Measurements from ENCODE around the gene SSNA1.

The SSNA1 gene

DNA sequence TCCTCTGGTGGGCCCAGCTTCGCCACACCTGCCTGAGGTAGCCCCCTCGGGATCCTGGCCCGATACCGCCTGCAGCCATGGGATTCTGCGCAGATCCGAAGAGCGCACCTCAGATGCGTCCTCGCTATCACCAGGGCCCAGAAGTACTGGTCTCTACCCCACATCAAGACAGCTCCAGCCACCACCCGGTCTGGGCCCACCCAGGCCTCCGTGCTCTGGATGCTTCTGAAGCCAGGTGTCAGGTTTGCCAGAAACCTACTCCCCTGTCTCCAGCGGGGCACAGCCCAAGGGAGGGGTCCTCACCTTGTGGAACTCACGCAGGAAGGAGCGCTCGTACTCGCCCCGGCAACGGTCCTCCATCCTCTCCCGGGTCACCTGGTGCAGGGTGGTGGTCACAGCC, 2.6 kb upstream of the SSNA1 start:
- no peak for DNase-seq

DNA sequence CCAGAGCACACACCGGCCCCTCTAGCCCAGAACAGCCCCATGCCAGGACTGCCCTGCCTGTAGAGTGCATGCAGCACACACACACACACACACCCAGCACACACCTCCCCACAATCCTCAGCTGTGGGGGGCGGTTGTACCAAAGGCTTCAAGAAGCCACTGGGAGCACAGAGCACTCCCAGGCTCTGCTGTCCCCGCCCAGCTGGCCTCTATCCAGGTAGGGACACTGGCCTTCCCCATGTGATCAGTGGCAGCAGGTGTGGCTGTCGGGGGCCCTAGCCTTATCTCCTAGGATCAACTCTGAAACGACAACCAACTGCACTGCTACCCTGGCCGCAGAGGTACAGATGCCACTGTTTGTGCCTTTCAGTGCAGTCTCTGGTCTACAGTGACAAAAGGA, 2.1 kb upstream of the SSNA1 start:
- no peak for DNase-seq

GRCh38 chr9:137187386-137187785, 1.1 kb upstream of the SSNA1 start:
- DNase-seq = no peak

DNA sequence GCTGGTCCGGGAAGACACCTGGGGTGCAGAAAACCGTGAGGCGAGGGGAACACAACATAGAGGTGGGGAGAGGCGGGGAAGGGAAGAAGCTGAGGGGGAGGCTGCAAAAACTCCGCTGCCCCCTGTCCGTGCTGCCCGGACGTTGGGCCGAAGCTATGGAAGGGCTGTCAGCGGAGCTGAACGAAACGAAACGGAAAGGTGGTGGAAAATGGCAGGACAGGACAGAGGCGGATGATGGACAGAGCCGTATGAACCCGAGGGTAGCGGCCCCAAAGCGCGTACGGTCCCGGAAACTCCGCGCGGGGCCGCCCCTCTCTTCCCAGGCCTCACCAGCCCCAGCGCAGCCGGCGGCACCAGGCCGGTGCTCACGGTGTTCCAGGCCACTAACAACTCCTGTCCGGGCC, 388 bp upstream of the SSNA1 start:
- no peak for DNase-seq

- no peak for DNase-seq
Measured at GRCh38 chr9:137189297-137190295, 1.1 kb downstream of the SSNA1 start.

GRCh38 chr9:137190315-137190856, 1.9 kb downstream of the SSNA1 start:
- DNase-seq = no peak

- no peak for DNase-seq
Measured at GRCh38 chr9:137191245-137191644, 2.8 kb downstream of the SSNA1 start.

DNA sequence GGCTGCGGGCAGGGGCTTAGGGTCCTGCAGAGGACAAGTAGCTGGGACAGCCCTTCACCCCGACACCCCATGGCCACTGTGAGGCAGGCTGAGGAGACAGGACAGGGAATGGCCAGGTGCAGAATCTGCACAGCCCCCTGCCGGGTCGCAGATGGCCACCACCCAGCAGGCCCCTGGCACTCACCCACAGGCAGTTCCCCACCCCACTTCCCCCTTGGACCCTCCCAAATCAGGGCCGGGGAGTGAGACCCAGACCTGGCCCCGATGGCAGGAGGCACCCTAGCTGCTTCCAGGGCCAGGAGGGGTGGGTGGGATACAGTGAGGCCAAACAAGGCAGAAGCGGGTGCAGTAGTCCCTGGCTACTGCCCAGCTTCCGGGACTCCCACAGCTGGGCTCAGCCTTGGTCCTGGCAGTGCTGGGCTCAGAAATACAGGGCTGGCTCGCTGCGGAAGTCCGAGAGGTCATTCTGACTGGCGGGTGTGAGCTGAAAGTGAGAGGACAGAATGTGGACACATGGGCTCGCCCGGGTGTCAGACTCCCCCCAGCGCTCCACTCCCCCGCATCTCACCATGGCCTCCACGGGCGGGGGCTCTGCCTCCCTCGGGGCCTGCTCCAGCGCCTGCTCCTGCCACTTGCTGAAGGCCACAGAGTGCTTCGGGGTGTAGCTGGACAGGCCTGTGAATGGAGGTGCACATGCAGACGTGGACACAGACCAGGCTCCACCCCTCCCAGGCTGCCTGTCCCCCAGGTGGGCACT, 3.4 kb downstream of the SSNA1 start:
- no peak for DNase-seq

GRCh38 chr9:137192448-137192780, 3.9 kb downstream of the SSNA1 start:
- no peak for DNase-seq

- no peak for DNase-seq
Measured at GRCh38 chr9:137192859-137193258, 4.4 kb downstream of the SSNA1 start.

DNA sequence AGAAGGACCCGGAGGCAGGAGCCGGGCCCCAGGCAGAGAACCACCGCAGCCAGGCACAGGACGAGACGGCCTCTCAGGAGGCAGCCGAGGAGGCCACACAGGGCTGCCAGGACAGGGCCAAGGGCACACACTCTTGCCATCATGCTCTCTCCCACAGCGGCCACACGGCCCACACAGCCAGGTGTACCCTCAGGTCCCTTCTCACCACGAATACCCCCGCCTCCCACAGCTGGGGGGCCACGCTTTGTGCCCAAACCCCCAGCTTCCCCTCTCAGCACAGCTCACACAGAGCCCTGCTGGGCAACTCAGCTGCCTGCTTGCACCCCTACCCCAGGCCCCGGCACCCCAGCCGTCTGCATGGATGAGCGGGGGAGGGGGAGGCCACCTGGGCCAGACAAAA, 5.3 kb downstream of the SSNA1 start:
- DNase-seq = no peak

GRCh38 chr9:137194388-137194787, 5.9 kb downstream of the SSNA1 start:
- DNase-seq = no peak

GRCh38 chr9:137194909-137195308, 6.4 kb downstream of the SSNA1 start:
- DNase-seq = no peak

DNA sequence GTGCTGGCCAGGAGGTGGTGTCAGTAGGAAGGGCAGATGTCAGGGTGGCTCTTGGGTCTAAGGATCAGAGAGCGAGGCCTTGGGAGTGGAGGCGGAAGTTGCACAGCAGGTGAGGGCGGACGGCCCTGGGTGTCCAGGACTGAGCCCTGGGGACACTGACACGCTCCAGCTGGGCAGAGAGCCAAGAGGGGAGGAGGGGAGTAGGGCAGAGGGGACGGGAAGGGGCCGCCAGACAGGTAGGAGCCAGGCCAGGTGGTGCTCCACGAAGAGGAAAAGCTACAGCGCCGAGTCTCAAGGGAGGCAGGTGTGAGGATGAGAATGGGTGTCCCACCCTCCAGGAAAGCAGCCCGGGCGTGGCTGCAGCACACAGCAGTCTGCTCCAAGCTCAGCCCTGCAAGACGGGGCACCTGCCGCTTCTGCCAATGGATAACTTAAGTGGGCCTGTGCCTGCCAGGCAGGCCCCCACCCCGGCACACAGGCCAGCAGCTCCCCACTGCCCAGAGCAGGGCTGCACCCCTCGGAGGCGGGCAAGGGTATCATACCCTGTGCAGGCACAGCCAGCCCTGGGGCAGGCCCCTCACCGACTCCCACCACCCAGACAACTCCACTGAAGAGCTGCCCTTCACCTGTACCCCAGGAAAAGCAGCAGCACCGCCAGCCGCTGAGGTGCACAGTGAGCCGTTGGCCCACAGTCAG, 7.2 kb downstream of the SSNA1 start:
- DNase-seq = no peak

- DNase-seq = no peak
Measured at GRCh38 chr9:137198051-137198901, 9.8 kb downstream of the SSNA1 start.

- DNase-seq = no peak
Measured at GRCh38 chr9:137198902-137199283, 10.4 kb downstream of the SSNA1 start.

- no peak for DNase-seq
Measured at GRCh38 chr9:137199411-137200121, 11.1 kb downstream of the SSNA1 start.

DNA sequence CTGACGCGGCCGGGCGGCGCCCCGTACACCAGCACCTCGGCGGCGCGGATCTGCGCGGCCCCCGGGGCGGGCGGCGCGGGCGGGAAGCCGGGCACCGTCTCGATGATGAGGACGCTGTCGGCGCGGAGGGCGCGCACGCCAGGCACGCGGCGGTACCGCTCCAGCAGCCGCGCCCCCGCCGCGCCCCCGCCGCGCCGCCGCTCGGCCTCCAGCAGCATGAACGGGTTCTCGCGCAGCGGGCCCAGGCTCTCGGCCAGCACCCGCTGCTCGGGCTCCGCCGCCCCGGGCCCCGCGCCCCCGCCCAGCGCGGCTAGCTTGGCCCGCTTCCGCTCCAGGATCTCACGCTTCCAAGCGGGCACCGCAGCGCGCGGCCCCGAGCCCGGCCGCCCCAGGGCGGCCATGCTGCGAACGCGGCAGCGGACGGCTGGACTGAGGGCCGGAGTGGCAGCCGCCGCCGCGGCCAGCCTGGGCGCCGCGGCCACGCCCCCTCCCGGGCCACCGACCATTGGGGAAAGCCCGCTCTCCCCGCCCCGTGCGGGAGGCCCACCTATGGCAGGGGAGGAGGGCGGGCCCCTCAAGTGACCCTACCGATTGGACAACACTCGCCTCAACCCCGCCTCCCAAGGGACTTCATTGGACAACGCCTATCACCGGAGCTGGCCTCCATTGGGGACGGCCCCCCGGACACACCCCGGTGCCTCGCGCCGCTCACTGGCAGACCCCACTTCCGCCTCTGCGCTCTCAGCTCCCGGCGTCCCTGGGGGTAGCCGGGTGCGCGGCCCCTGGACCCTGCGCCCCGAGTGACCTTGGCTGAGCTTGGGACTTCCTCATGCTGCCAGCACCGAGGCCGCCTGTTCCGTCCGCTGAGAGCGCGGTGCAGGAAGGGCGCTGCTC, 12.1 kb downstream of the SSNA1 start, which contains the start of gene TPRN:
TSS of gene TPRN (minus strand) at position 431 of the 894 bp plus-strand sequence. CDS start at position 401, 30 bp downstream.
- peak; percentile 100 for DNase-seq

DNA sequence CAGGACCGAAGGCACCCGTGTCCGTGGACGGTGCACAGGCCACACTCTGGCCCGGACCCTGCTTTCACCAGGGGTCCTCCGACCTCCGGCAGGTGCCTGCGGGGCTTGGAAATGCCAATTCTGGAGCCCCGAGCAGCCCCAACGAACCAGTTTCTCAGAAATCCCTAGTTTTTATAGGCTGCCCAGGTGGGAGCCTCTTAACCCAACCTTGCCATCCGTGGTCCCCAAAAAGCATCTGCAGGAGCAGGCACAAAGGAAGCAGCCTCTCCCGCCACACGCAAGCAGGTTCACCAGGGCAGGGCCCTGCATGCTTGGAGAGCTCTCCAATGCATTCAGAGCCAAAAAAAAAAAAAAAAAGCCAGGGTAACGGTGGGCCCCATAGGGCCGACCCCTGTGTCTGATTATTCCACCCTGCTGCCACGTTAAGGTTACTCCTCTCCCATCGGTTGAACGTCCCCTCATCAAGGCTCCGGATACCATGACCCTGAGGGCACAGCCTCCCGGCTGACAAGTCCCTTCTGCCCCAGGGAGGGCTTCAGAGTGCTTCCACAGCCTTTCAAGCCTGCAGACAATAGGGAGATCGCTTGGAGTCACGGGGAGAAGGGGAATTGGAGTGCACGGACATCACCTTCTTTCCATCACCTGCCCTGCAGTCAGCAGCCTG, 12.9 kb downstream of the SSNA1 start:
- DNase-seq = no peak

DNA sequence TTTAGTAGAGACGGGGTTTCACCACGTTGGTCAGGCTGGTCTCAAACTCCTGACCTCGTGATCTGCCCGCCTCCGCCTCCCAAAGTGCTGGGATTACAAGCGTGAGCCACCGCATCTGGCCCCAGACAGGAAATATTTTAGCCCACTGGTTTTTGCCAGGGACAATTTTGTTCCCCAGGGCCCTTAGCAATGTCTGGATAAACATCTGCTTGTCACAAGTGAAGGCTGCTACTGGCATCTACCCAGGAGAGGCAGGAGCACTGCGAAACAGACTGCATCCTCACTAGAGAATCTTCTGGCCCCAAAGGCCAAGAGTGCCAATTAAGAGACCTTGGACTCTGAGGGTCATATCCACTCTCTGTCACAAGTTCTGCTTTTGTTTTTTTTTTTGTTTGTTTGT, 14.5 kb downstream of the SSNA1 start:
- no peak for DNase-seq
